ENCODE data around the gene LMO1. TPM values are rescaled to one million over a fixed set of nuclear protein-coding genes. Genes with fewer than 3 reads are reported as not detected.

Gene LMO1
- total and polyA plus RNA-seq, 10 of the 15 experiments (the other 5 are each of a cell fraction or from before 2014, with no cell fraction given), result not detected

GRCh38 chr11:8267831-8268529 is 4.3 kb upstream of the LMO1 start:
- Histone ChIP-seq H3K4me1 (ENCODE audit: control insufficient read depth, insufficient read depth, low read length) (no peaks in the 10 kb centered on the region), H3K79me2 (ENCODE audit: control insufficient read depth, insufficient read depth, low read length) (no peaks in the 10 kb centered on the region), H3K4me2 (ENCODE audit: control insufficient read depth, insufficient read depth) (peak overlapping the region; percentile 68), H3K9ac (ENCODE audit: control insufficient read depth, insufficient read depth, low read length) (no peak overlapping the region), H4K20me1 (ENCODE audit: control insufficient read depth, insufficient read depth) (no peaks in the 10 kb centered on the region), H3K27ac (ENCODE audit: control insufficient read depth, insufficient read depth) (no peak overlapping the region), H3K27me3 (replicated peaks in 1 of 2; ENCODE audit: control insufficient read depth in 2 of 2, insufficient read depth in 2 of 2, low read length in 1 of 2) (peaks cover 8 to 17% of the 10 kb centered on the region in 2 experiments), H3K9me3 (replicated peaks; ENCODE audit: control insufficient read depth, insufficient read depth, low read length) (no peaks in the 10 kb centered on the region), H3K36me3 (ENCODE audit: control insufficient read depth in 2 of 2, insufficient read depth in 2 of 2, low read length in 1 of 2) (no peaks in the 10 kb centered on the region), H3K4me3 (peak overlapping the region; percentile 22; the same call in 1 of the 2 replicates), H2AFZ (ENCODE audit: control insufficient read depth, low read depth, low read length) (peak overlapping the region; percentile 47)
- no TSS peak for BruUV-seq (replicated peaks)
- CTCF ChIA-PET, result interaction anchor here (0.7 to 1.1 kb wide), 2 partner anchors 18 to 21 kb away, joined by 3 to 4 read pairs; no protein-coding TSS in a partner anchor
- in situ Hi-C loops (cut with MboI), result no loop called here
- WGBS (ENCODE audit: insufficient coverage, insufficient replicate concordance, low lambda C conversion rate, missing lambda C conversion rate), result 4% methylated on average over 61 of the region's 74 CpGs
- POLR2A ChIA-PET, result no interaction called here
- intact Hi-C loops (cut with micrococcal nuclease; ENCODE audit: unreplicated experiment), result no loop called here
- TF ChIP-seq SUZ12 (IDR thresholded peaks at IDR 0.05; ENCODE audit: unreplicated experiment) (peak; percentile 58), MTA2 (IDR thresholded peaks at IDR 0.05; ENCODE audit: low read depth) (no peak), POLR2A (IDR thresholded peaks at IDR 0.05; ENCODE audit: low read depth, low read length) (peak; percentile 48; the same call in 1 of the 2 replicates), CEBPB (IDR thresholded peaks at IDR 0.05; ENCODE audit: borderline replicate concordance in 1 of 2, low read depth in 2 of 2, low read length in 2 of 2) (no peak), PAX5 (IDR thresholded peaks at IDR 0.05; ENCODE audit: borderline replicate concordance, low read depth, low read length) (no peak), EZH2 (IDR thresholded peaks at IDR 0.05; ENCODE audit: borderline replicate concordance, control insufficient read depth, low read depth, low read length) (0 out of 2 replicates have a peak, but pooled peaks have one; percentile 57)
- TF ChIP-seq, protein P1, sequence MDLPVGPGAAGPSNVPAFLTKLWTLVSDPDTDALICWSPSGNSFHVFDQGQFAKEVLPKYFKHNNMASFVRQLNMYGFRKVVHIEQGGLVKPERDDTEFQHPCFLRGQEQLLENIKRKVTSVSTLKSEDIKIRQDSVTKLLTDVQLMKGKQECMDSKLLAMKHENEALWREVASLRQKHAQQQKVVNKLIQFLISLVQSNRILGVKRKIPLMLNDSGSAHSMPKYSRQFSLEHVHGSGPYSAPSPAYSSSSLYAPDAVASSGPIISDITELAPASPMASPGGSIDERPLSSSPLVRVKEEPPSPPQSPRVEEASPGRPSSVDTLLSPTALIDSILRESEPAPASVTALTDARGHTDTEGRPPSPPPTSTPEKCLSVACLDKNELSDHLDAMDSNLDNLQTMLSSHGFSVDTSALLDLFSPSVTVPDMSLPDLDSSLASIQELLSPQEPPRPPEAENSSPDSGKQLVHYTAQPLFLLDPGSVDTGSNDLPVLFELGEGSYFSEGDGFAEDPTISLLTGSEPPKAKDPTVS (IDR thresholded peaks at IDR 0.05; ENCODE audit: low read depth, low read length), result no peak
- FAIRE-seq (no peak), ATAC-seq (peak; percentile 50), DNase-seq (ENCODE audit: low read depth, low spot score) (no peak)
- RAD21 ChIA-PET (ENCODE audit: unreplicated experiment), result interaction anchor here (1.1 kb wide), 1 partner anchor 264 kb away, joined by 3 read pairs; no protein-coding TSS in a partner anchor
- SMC1A ChIA-PET (ENCODE audit: uncharacterized antibody, unreplicated experiment), result interaction anchor here (0.7 kb wide), 1 partner anchor 300 kb away, joined by 4 read pairs; no protein-coding TSS in a partner anchor

Data from GM12878 (cell line).